Liver (tissue), 9 donors: Measurements from ENCODE around the gene ZNF274. TPM values are rescaled to one million over a fixed set of nuclear protein-coding genes. Genes with fewer than 3 reads are reported as not detected.

Source experiments
- DNase-seq: peaks from one replicate; pipeline ENCODE4 v3.0.0-alpha.2; 2017; ENCODE audit warnings: low spot score
- H3K27ac ChIP-seq, 2 donors: one replicate each; pipeline ENCODE4 v1.7.0; 2013; ENCODE audit warnings: inconsistent platforms in 2 of 2, low read length in 2 of 2, control low read depth in 1 of 2, low read depth in 1 of 2, mild to moderate bottlenecking in 1 of 2
- H3K27me3 ChIP-seq, 4 donors: one replicate each; pipeline versions ENCODE4 v1.6.1 to v1.7.0; 2013; ENCODE audit warnings: low read length in 3 of 4, inconsistent platforms in 1 of 4, mild to moderate bottlenecking in 1 of 4, moderate library complexity in 1 of 4; ENCODE audit not compliant: control insufficient read depth in 4 of 4, insufficient read depth in 4 of 4
- H3K36me3 ChIP-seq, 4 donors: one replicate each; pipeline versions ENCODE4 v1.6.1 to v1.7.0; 2013; ENCODE audit warnings: low read length in 3 of 4, mild to moderate bottlenecking in 3 of 4, low read depth in 1 of 4, moderate library complexity in 1 of 4; ENCODE audit not compliant: control insufficient read depth in 4 of 4, insufficient read depth in 3 of 4
- H3K4me1 ChIP-seq, 4 donors: one replicate each; pipeline versions ENCODE4 v1.6.1 to v1.7.0; 2013; ENCODE audit warnings: low read length in 3 of 4, mild to moderate bottlenecking in 3 of 4, moderate library complexity in 1 of 4; ENCODE audit not compliant: control insufficient read depth in 4 of 4, insufficient read depth in 4 of 4
- H3K4me3 ChIP-seq, 3 donors: one replicate each; pipeline versions ENCODE4 v1.6.1 to v1.7.0; 2013; ENCODE audit warnings: low read length in 3 of 3, control low read depth in 1 of 3, low read depth in 1 of 3, mild to moderate bottlenecking in 1 of 3
- H3K9ac ChIP-seq, 2 donors: one replicate each; pipeline ENCODE4 v1.7.0; 2013; ENCODE audit warnings: low read length in 2 of 2, mild to moderate bottlenecking in 2 of 2, moderate library complexity in 2 of 2, control low read depth in 1 of 2, low read depth in 1 of 2
- H3K9me3 ChIP-seq, 4 donors: one replicate each; pipeline versions ENCODE4 v1.6.1 to v1.7.0; 2013; ENCODE audit warnings: low read length in 3 of 4; ENCODE audit not compliant: control insufficient read depth in 4 of 4
- EGR1 ChIP-seq, 2 donors: IDR thresholded peaks; 2 replicates each; pipeline ENCODE4 v1.6.1; 2016 to 2018; ENCODE audit warnings: antibody characterized with exemption in 2 of 2, low read depth in 2 of 2
- FOXA1 ChIP-seq: IDR thresholded peaks from 2 replicates; pipeline ENCODE4 v1.6.1; 2016; ENCODE audit warnings: antibody characterized with exemption
- FOXA2 ChIP-seq: IDR thresholded peaks from 2 replicates; pipeline ENCODE4 v1.6.1; 2016; ENCODE audit warnings: antibody characterized with exemption
- GABPA ChIP-seq, 2 donors: IDR thresholded peaks in 1 of 2; conservative IDR thresholded peaks in 1 of 2; 2 replicates each; pipeline ENCODE4 v1.6.1; 2016; ENCODE audit warnings: antibody characterized with exemption in 2 of 2, mild to moderate bottlenecking in 1 of 2, moderate library complexity in 1 of 2
- HNF4A ChIP-seq, 2 donors: conservative IDR thresholded peaks; 2 replicates each; pipeline ENCODE4 v1.6.1; 2016; ENCODE audit warnings: antibody characterized with exemption in 2 of 2, mild to moderate bottlenecking in 2 of 2
- HNF4G ChIP-seq: IDR thresholded peaks from 2 replicates; pipeline ENCODE4 v1.6.1; 2016; ENCODE audit warnings: antibody characterized with exemption
- JUND ChIP-seq, 2 donors: IDR thresholded peaks; 2 replicates each; pipeline ENCODE4 v1.6.1; 2016; ENCODE audit warnings: antibody characterized with exemption in 2 of 2
- NR2F2 ChIP-seq: IDR thresholded peaks from 2 replicates; pipeline ENCODE4 v1.6.1; 2016; ENCODE audit warnings: antibody characterized with exemption
- RAD21 ChIP-seq, 2 donors: IDR thresholded peaks; 2 replicates each; pipeline ENCODE4 v1.6.1; 2016; ENCODE audit warnings: antibody characterized with exemption in 2 of 2, mild to moderate bottlenecking in 2 of 2
- RXRA ChIP-seq, 2 donors: IDR thresholded peaks; 2 replicates each; pipeline ENCODE4 v1.6.1; 2017 to 2018; ENCODE audit warnings: antibody characterized with exemption in 2 of 2, mild to moderate bottlenecking in 1 of 2
- SP1 ChIP-seq: IDR thresholded peaks from 2 replicates; pipeline ENCODE4 v1.6.1; 2018; ENCODE audit warnings: antibody characterized with exemption, mild to moderate bottlenecking
- TAF1 ChIP-seq: conservative IDR thresholded peaks from 2 replicates; pipeline ENCODE4 v1.6.1; 2016; ENCODE audit warnings: antibody characterized with exemption, mild to moderate bottlenecking
- YY1 ChIP-seq: IDR thresholded peaks from 2 replicates; pipeline ENCODE4 v1.6.1; 2016; ENCODE audit warnings: antibody characterized with exemption, mild to moderate bottlenecking
- WGBS: extraction: QIAGEN DNeasy Blood & Tissue Kit; methylation state at CpG from one replicate; pipeline ENCODE4 v1.1.7; 2013; 5-methylcytosine and 5-hydroxymethylcytosine counted together
- polyA plus RNA-seq, 2 donors: library from polyadenylated mRNA; stranded (reverse) in 1 of 2; unstranded in 1 of 2; fragments of 200-250 nt in 1 of 2; fragments of >200 nt in 1 of 2; fragmentation: Nextera tagmentation in 1 of 2; extraction: Ambion mirVana in 1 of 2; gene quantifications; one replicate each; pipeline versions ENCODE4 v1.2.1 to v1.2.3, GENCODE V29; 2013 to 2015
- total RNA-seq, 2 donors: library from RNA; depleted of rRNA; stranded (reverse); fragments of >200 nt; gene quantifications; one replicate each; pipeline ENCODE4 v1.2.3, GENCODE V29; 2014
- TF ChIP-seq, protein P1 (sequence below): IDR thresholded peaks from 2 replicates; pipeline ENCODE4 v1.6.1; 2016; ENCODE audit warnings: antibody characterized with exemption
- TF ChIP-seq, protein P2 (sequence below): fragments of 150-350 bp; IDR thresholded peaks from 2 replicates; pipeline ENCODE4 v1.5.1; 2017; ENCODE audit warnings: improper control_type of control experiment, low read depth, low read length; ENCODE audit not compliant: missing input control
- TF ChIP-seq, protein P3 (sequence below): IDR thresholded peaks from 2 replicates; pipeline ENCODE4 v1.6.1; 2016; ENCODE audit warnings: antibody characterized with exemption
- TF ChIP-seq, protein P4 (sequence below): IDR thresholded peaks from 2 replicates; pipeline ENCODE4 v1.6.1; 2016; ENCODE audit warnings: antibody characterized with exemption
- TF ChIP-seq, protein P5 (sequence below): IDR thresholded peaks from 2 replicates; pipeline ENCODE4 v1.6.1; 2016; ENCODE audit warnings: antibody characterized with exemption, mild to moderate bottlenecking
- donor health status: healthy.
- donor health status: healthy.
- donor health status: healthy.
- donor health status: healthy.
- donor health status: healthy.

ZNF274 gene
- total and polyA plus RNA-seq, 4 donors, result 5.7 to 18.2 (median 11.9) TPM

DNA sequence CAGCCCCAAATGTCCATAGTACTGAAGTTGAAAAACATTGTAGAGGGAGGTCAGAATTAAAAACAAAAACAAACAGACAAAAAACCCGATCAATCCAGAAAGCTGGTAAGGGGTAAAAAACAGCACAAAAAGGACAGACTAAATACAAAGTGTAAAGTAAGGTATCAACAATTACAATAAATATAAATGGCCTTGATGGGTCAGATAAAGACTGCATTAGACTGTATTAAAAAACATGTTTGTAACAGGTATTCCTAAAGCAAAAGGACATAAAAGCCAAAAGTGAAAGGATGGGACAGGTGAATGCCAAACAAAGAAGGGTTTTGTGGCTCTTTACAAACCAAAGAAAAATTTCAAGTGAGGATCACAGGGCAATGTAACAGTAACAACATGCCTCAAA, 48.6 kb upstream of the ZNF274 start:
- H3K9me3 ChIP-seq, result peaks cover 39 to 93% (median 58%) of the 10 kb centered on the region in 4 donors
- DNase-seq, result no peak
- peak overlapping the region in 2 of 3 donors; percentile 1 to 35 for H3K4me3 ChIP-seq
- H3K9ac ChIP-seq, result no peak overlapping the region
- peaks cover 23 to 75% (median 53%) of the 10 kb centered on the region in 4 donors for H3K36me3 ChIP-seq
- WGBS, result 95% methylated on average over 1 of the region's 1 CpG
- no peaks in the 10 kb centered on the region for H3K4me1 ChIP-seq
- no peaks in the 10 kb centered on the region for H3K27me3 ChIP-seq
- TF ChIP-seq RAD21 (IDR thresholded peaks at IDR 0.05), result no peak
- TF ChIP-seq, protein P1, sequence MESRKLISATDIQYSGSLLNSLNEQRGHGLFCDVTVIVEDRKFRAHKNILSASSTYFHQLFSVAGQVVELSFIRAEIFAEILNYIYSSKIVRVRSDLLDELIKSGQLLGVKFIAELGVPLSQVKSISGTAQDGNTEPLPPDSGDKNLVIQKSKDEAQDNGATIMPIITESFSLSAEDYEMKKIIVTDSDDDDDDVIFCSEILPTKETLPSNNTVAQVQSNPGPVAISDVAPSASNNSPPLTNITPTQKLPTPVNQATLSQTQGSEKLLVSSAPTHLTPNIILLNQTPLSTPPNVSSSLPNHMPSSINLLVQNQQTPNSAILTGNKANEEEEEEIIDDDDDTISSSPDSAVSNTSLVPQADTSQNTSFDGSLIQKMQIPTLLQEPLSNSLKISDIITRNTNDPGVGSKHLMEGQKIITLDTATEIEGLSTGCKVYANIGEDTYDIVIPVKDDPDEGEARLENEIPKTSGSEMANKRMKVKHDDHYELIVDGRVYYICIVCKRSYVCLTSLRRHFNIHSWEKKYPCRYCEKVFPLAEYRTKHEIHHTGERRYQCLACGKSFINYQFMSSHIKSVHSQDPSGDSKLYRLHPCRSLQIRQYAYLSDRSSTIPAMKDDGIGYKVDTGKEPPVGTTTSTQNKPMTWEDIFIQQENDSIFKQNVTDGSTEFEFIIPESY, result no peak
- TF ChIP-seq, protein P2, sequence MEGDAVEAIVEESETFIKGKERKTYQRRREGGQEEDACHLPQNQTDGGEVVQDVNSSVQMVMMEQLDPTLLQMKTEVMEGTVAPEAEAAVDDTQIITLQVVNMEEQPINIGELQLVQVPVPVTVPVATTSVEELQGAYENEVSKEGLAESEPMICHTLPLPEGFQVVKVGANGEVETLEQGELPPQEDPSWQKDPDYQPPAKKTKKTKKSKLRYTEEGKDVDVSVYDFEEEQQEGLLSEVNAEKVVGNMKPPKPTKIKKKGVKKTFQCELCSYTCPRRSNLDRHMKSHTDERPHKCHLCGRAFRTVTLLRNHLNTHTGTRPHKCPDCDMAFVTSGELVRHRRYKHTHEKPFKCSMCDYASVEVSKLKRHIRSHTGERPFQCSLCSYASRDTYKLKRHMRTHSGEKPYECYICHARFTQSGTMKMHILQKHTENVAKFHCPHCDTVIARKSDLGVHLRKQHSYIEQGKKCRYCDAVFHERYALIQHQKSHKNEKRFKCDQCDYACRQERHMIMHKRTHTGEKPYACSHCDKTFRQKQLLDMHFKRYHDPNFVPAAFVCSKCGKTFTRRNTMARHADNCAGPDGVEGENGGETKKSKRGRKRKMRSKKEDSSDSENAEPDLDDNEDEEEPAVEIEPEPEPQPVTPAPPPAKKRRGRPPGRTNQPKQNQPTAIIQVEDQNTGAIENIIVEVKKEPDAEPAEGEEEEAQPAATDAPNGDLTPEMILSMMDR, result no peak
- TF ChIP-seq HNF4G, result no peak
- TF ChIP-seq YY1, result no peak
- TF ChIP-seq HNF4A (conservative IDR thresholded peaks at IDR 0.05), result no peak
- TF ChIP-seq, protein P3, sequence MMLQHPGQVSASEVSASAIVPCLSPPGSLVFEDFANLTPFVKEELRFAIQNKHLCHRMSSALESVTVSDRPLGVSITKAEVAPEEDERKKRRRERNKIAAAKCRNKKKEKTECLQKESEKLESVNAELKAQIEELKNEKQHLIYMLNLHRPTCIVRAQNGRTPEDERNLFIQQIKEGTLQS, result no peak
- TF ChIP-seq SP1, result no peak
- TF ChIP-seq, protein P4, sequence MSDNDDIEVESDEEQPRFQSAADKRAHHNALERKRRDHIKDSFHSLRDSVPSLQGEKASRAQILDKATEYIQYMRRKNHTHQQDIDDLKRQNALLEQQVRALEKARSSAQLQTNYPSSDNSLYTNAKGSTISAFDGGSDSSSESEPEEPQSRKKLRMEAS, result no peak
- TF ChIP-seq JUND (IDR thresholded peaks at IDR 0.05), result no peak
- TF ChIP-seq TAF1, result no peak
- no peak for TF ChIP-seq FOXA1
- TF ChIP-seq RXRA (IDR thresholded peaks at IDR 0.05), result no peak
- TF ChIP-seq EGR1 (IDR thresholded peaks at IDR 0.05; ENCODE audit: low read depth in 2 of 2), result no peak
- no peak for TF ChIP-seq NR2F2
- no peak for TF ChIP-seq FOXA2
- TF ChIP-seq GABPA (IDR thresholded peaks at IDR 0.05 in 1 of 2, conservative IDR thresholded peaks at IDR 0.05 in 1 of 2), result no peak
- TF ChIP-seq, protein P5, sequence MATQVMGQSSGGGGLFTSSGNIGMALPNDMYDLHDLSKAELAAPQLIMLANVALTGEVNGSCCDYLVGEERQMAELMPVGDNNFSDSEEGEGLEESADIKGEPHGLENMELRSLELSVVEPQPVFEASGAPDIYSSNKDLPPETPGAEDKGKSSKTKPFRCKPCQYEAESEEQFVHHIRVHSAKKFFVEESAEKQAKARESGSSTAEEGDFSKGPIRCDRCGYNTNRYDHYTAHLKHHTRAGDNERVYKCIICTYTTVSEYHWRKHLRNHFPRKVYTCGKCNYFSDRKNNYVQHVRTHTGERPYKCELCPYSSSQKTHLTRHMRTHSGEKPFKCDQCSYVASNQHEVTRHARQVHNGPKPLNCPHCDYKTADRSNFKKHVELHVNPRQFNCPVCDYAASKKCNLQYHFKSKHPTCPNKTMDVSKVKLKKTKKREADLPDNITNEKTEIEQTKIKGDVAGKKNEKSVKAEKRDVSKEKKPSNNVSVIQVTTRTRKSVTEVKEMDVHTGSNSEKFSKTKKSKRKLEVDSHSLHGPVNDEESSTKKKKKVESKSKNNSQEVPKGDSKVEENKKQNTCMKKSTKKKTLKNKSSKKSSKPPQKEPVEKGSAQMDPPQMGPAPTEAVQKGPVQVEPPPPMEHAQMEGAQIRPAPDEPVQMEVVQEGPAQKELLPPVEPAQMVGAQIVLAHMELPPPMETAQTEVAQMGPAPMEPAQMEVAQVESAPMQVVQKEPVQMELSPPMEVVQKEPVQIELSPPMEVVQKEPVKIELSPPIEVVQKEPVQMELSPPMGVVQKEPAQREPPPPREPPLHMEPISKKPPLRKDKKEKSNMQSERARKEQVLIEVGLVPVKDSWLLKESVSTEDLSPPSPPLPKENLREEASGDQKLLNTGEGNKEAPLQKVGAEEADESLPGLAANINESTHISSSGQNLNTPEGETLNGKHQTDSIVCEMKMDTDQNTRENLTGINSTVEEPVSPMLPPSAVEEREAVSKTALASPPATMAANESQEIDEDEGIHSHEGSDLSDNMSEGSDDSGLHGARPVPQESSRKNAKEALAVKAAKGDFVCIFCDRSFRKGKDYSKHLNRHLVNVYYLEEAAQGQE, result no peak
- no peak overlapping the region for H3K27ac ChIP-seq
